ENCODE results near the gene NRF1.

The NRF1 gene

DNA sequence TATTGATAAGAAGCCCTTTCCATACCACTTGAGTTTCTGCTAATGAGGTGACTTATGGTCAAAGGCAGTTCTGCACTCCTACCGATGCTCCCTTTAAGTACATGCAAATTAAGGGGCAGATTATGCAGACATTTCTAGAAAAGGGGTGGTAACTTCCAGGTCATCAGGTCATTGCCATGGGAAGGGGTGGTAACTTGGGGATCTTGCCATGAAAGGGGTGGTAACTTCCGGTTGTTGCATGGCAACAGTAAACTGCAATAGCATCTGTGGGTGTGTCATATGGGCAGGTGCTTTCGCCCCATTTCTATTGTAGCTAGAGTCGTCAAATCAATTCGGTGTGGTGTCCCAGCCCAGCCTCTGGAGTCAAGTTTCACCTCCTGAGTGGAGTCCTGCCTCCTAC lies 190.4 kb downstream of the NRF1 start:
- no peak for DNase-seq (ENCODE audit: low read depth in 2 of 2)

DNA sequence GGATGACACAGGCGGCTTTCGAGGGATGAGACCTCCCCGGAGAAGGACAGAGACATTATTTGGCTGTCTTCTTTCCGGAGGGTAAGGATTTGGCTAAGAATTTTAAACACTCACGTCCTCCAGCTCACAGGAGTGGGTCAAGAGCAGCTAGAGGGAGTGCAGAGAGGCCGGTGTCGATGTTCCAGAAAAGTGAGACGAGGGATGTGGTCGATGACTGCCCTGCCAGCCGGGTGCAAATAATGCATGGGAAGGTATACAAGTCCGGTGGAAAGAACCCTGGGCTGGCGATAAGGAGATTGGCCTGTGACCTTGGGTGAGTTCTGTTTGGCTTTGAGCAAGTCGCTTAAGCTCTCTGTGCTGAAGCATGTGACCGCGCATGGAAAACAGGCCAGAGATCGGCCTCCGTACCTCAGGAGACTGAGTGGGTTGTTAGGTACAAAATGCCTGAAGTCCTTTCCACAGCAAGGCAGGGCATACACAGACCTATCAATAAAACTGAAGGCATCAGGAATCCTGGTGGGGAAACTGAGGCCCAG lies 192.1 kb downstream of the NRF1 start:
- no peak for DNase-seq (ENCODE audit: low read depth in 2 of 2)

DNA sequence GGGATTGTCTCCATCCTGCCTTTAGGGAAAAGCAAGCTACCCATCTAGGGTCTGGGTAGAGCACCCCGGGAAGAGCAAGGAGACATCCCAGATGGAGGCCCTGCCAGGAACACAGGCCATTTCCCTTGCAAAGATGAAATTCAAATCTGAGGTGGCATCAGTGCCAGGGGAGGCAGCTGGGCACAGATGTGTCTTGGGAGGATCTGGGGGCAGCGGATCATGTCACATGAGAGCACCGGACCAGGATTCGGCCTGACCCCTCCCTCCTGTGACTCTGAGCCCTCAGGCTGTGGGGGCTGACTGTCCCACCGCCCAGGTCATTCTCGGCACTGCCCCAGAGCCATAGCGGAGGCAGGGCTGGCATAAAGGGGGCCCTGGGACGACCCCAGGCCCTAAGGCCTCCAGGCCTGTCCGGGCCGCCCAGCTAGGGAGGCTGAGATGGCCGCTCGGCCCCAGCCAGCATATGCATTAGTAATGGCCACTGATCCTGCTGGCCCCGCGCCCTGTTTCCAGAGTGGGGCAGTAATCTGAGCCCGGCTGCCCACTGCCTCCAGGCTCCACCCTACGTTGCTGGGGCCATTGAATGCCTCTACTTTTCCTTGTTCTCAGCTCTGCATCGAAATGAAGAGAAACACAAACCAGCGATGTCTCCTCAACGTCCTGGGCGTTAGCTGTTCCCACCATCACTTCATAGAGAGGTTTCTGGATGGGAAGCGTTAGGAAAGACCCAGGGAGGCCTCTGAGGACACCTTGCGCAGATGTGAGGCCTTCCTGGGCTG lies 192.8 kb downstream of the NRF1 start:
- no peak for DNase-seq (ENCODE audit: low read depth in 2 of 2)

GRCh38 chr7:129804890-129805719 lies 193.6 kb downstream of the NRF1 start:
- DNase-seq (ENCODE audit: low read depth in 2 of 2), result no peak
